ENCODE results near the gene CPED1. TPM values are rescaled to one million over a fixed set of nuclear protein-coding genes. Genes with fewer than 3 reads are reported as not detected.
"Not testable (repeated sequence)": the region's sequence is repeated elsewhere in the genome, so short reads cannot be mapped to it uniquely, and the experiment has no call there.

Gene CPED1
- total RNA-seq, 2 experiments from 2014 or later: not detected

GRCh38 chr7:121103579-121103978 is 115.1 kb downstream of the CPED1 start:
- CTCF ChIA-PET: interaction anchor here (1.0 to 1.6 kb wide), 5 partner anchors 12 to 312 kb away, joined by 3 to 5 read pairs (median 4); no protein-coding TSS in a partner anchor
- Mint-ChIP-seq H3K4me1 (ENCODE audit: low read depth) (no peaks in the 10 kb centered on the region), H3K9me3 (no peaks in the 10 kb centered on the region), H3K27ac (no peak overlapping the region), H3K36me3 (no peaks in the 10 kb centered on the region), H3K4me3 (no peak overlapping the region), H3K27me3 (peaks cover 6% of the 10 kb centered on the region)
- POLR2A ChIA-PET: no interaction called here
- DNase-seq: no peak
- intact Hi-C loops (cut with micrococcal nuclease): no loop called here

- ChIA-PET CTCF (interaction anchor here (1.3 to 4.9 kb wide), 3 partner anchors 14 to 118 kb away, joined by 3 to 41 read pairs (median 5); partner anchors contain the start of gene CPED1), POLR2A (no interaction called here)
- Mint-ChIP-seq H3K4me3 (no peak overlapping the region), H3K27me3 (peaks cover 6% of the 10 kb centered on the region), H3K36me3 (no peaks in the 10 kb centered on the region), H3K4me1 (ENCODE audit: low read depth) (no peaks in the 10 kb centered on the region), H3K9me3 (no peaks in the 10 kb centered on the region), H3K27ac (no peak overlapping the region)
- DNase-seq: no peak
- intact Hi-C loops (cut with micrococcal nuclease): no loop called here
Observed at GRCh38 chr7:121105262-121105661, 116.8 kb downstream of the CPED1 start.

- H3K27ac Mint-ChIP-seq: no peak overlapping the region
- intact Hi-C loops (cut with micrococcal nuclease): loop anchor here (1.0 to 2.0 kb wide), 3 partner anchors 121 to 315 kb away; no protein-coding TSS in a partner anchor
- DNase-seq: no peak
- no peaks in the 10 kb centered on the region for H3K36me3 Mint-ChIP-seq
- ChIA-PET CTCF (interaction anchor here (0.6 to 4.9 kb wide), 28 partner anchors 9 to 887 kb away, joined by 3 to 46 read pairs (median 5); partner anchors contain the start of gene CPED1), POLR2A (no interaction called here)
- H3K4me3 Mint-ChIP-seq: no peak overlapping the region
- no peaks in the 10 kb centered on the region for H3K9me3 Mint-ChIP-seq
- no peaks in the 10 kb centered on the region for H3K4me1 Mint-ChIP-seq (ENCODE audit: low read depth)
- H3K27me3 Mint-ChIP-seq: peaks cover 6% of the 10 kb centered on the region
Observed at GRCh38 chr7:121107923-121108498, 119.5 kb downstream of the CPED1 start.

- Mint-ChIP-seq H3K36me3 (no peaks in the 10 kb centered on the region), H3K27ac (no peak overlapping the region), H3K4me1 (ENCODE audit: low read depth) (no peaks in the 10 kb centered on the region), H3K27me3 (peaks cover 3% of the 10 kb centered on the region), H3K4me3 (no peak overlapping the region), H3K9me3 (no peaks in the 10 kb centered on the region)
- ChIA-PET CTCF (interaction anchor here (1.1 to 4.9 kb wide), 10 partner anchors 9 to 885 kb away, joined by 4 to 46 read pairs (median 7); partner anchors contain the start of gene CPED1), POLR2A (no interaction called here)
- intact Hi-C loops (cut with micrococcal nuclease): loop anchor here (2.0 kb wide), 1 partner anchor 316 kb away; no protein-coding TSS in a partner anchor
- DNase-seq: no peak
Observed at GRCh38 chr7:121109145-121109544, 120.6 kb downstream of the CPED1 start.

GRCh38 chr7:121113288-121113687 is 124.8 kb downstream of the CPED1 start:
- intact Hi-C loops (cut with micrococcal nuclease): no loop called here
- Mint-ChIP-seq H3K4me1 (ENCODE audit: low read depth) (no peaks in the 10 kb centered on the region), H3K27ac (no peak overlapping the region), H3K4me3 (no peak overlapping the region), H3K27me3 (no peaks in the 10 kb centered on the region), H3K36me3 (no peaks in the 10 kb centered on the region), H3K9me3 (no peaks in the 10 kb centered on the region)
- POLR2A ChIA-PET: no interaction called here
- CTCF ChIA-PET: no interaction called here
- no peak for DNase-seq

GRCh38 chr7:121116396-121116795 is 127.9 kb downstream of the CPED1 start:
- Mint-ChIP-seq H3K9me3 (no peaks in the 10 kb centered on the region), H3K27ac (no peak overlapping the region), H3K4me1 (ENCODE audit: low read depth) (no peaks in the 10 kb centered on the region), H3K4me3 (no peak overlapping the region), H3K27me3 (no peaks in the 10 kb centered on the region), H3K36me3 (no peaks in the 10 kb centered on the region)
- POLR2A ChIA-PET: no interaction called here
- intact Hi-C loops (cut with micrococcal nuclease): no loop called here
- no peak for DNase-seq
- CTCF ChIA-PET: no interaction called here

- DNase-seq: no peak
- POLR2A ChIA-PET: no interaction called here
- no peaks in the 10 kb centered on the region for H3K4me1 Mint-ChIP-seq (ENCODE audit: low read depth)
- no peak overlapping the region for H3K4me3 Mint-ChIP-seq
- CTCF ChIA-PET: interaction anchor here (1.7 kb wide), 1 partner anchor 11 kb away, joined by 4 read pairs; no protein-coding TSS in a partner anchor
- no peaks in the 10 kb centered on the region for H3K36me3 Mint-ChIP-seq
- no peaks in the 10 kb centered on the region for H3K9me3 Mint-ChIP-seq
- intact Hi-C loops (cut with micrococcal nuclease): no loop called here
- H3K27me3 Mint-ChIP-seq: peaks cover 2% of the 10 kb centered on the region
- H3K27ac Mint-ChIP-seq: no peak overlapping the region
Observed at GRCh38 chr7:121119047-121119446, 130.5 kb downstream of the CPED1 start.

GRCh38 chr7:121123032-121123431 is 134.5 kb downstream of the CPED1 start:
- Mint-ChIP-seq H3K27ac (no peak overlapping the region), H3K4me3 (no peak overlapping the region), H3K27me3 (peaks cover 2% of the 10 kb centered on the region), H3K4me1 (ENCODE audit: low read depth) (no peaks in the 10 kb centered on the region), H3K9me3 (no peaks in the 10 kb centered on the region), H3K36me3 (no peaks in the 10 kb centered on the region)
- ChIA-PET POLR2A (no interaction called here), CTCF (interaction anchor here (1.4 kb wide), 1 partner anchor 15 kb away, joined by 5 read pairs; no protein-coding TSS in a partner anchor)
- intact Hi-C loops (cut with micrococcal nuclease): no loop called here
- DNase-seq: no peak

GRCh38 chr7:121125454-121125853 is 136.9 kb downstream of the CPED1 start:
- H3K27ac Mint-ChIP-seq; H3K4me1 Mint-ChIP-seq (ENCODE audit: low read depth); POLR2A ChIA-PET; H3K27me3 Mint-ChIP-seq; DNase-seq; H3K36me3 Mint-ChIP-seq; H3K9me3 Mint-ChIP-seq; H3K4me3 Mint-ChIP-seq; CTCF ChIA-PET: not testable (repeated sequence)
- intact Hi-C loops (cut with micrococcal nuclease): loop anchor here (5.0 kb wide), 1 partner anchor 422 kb away; no protein-coding TSS in a partner anchor

- intact Hi-C loops (cut with micrococcal nuclease): loop anchor here (5.0 kb wide), 1 partner anchor 421 kb away; no protein-coding TSS in a partner anchor
- ChIA-PET POLR2A (no interaction called here), CTCF (no interaction called here)
- DNase-seq: no peak
- Mint-ChIP-seq H3K27me3 (peaks cover 2% of the 10 kb centered on the region), H3K4me3 (no peak overlapping the region), H3K27ac (no peak overlapping the region), H3K4me1 (ENCODE audit: low read depth) (no peaks in the 10 kb centered on the region), H3K36me3 (no peaks in the 10 kb centered on the region), H3K9me3 (no peaks in the 10 kb centered on the region)
Observed at GRCh38 chr7:121126201-121126600, 137.7 kb downstream of the CPED1 start.

- ChIA-PET POLR2A (no interaction called here), CTCF (no interaction called here)
- no peak for DNase-seq
- Mint-ChIP-seq H3K27me3 (peaks cover 2% of the 10 kb centered on the region), H3K9me3 (no peaks in the 10 kb centered on the region), H3K27ac (no peak overlapping the region), H3K4me3 (no peak overlapping the region), H3K36me3 (no peaks in the 10 kb centered on the region), H3K4me1 (ENCODE audit: low read depth) (no peaks in the 10 kb centered on the region)
- intact Hi-C loops (cut with micrococcal nuclease): loop anchor here (5.0 kb wide), 1 partner anchor 420 kb away; no protein-coding TSS in a partner anchor
Observed at GRCh38 chr7:121126801-121127534, 138.5 kb downstream of the CPED1 start.

- CTCF ChIA-PET: no interaction called here
- Mint-ChIP-seq H3K9me3 (no peaks in the 10 kb centered on the region), H3K27me3 (no peaks in the 10 kb centered on the region), H3K4me1 (ENCODE audit: low read depth) (peaks cover under 1% of the 10 kb centered on the region), H3K27ac (no peak overlapping the region), H3K4me3 (no peak overlapping the region), H3K36me3 (no peaks in the 10 kb centered on the region)
- POLR2A ChIA-PET: no interaction called here
- DNase-seq: no peak
- intact Hi-C loops (cut with micrococcal nuclease): loop anchor here (10.0 kb wide), 1 partner anchor 202 kb away; no protein-coding TSS in a partner anchor
Observed at GRCh38 chr7:121132940-121133339, 144.4 kb downstream of the CPED1 start.
